Measurements from ENCODE around the gene ASTN2.

The ASTN2 gene

GRCh38 chr9:116741086-116741740 lies 673.6 kb downstream of the ASTN2 start:
- Histone ChIP-seq H3F3A (ENCODE audit: insufficient read depth, low read length) (no peaks in the 10 kb centered on the region), H3K4me1 (ENCODE audit: insufficient read depth, low read length, severe bottlenecking) (no peaks in the 10 kb centered on the region), H3K27ac (ENCODE audit: low read depth, low read length, poor library complexity, severe bottlenecking) (no peak overlapping the region), H3K9me2 (ENCODE audit: low read depth, low read length) (no peaks in the 10 kb centered on the region), H3K27me3 (ENCODE audit: insufficient read depth, low read length) (no peaks in the 10 kb centered on the region), H3K79me2 (ENCODE audit: insufficient read depth, low read length) (no peaks in the 10 kb centered on the region), H2AFZ (ENCODE audit: low read length) (no peak overlapping the region), H3K36me3 (ENCODE audit: insufficient read depth, low read length) (no peaks in the 10 kb centered on the region), H4K20me1 (ENCODE audit: insufficient read depth, low read length) (no peaks in the 10 kb centered on the region), H3K9me3 (ENCODE audit: low read length) (no peaks in the 10 kb centered on the region), H3K4me3 (ENCODE audit: low read depth, low read length, poor library complexity, severe bottlenecking) (no peak overlapping the region), H3K4me2 (ENCODE audit: low read length) (no peak overlapping the region), H3K9ac (ENCODE audit: low read length) (no peak overlapping the region)
- TF ChIP-seq EZH2 (IDR thresholded peaks at IDR 0.05; ENCODE audit: borderline replicate concordance, low read length): no peak
- TF ChIP-seq CTCF (IDR thresholded peaks at IDR 0.05; ENCODE audit: low read length): no peak

GRCh38 chr9:116737152-116737546 lies 677.7 kb downstream of the ASTN2 start:
- TF ChIP-seq CTCF (IDR thresholded peaks at IDR 0.05; ENCODE audit: low read length) (peak; percentile 93), EZH2 (IDR thresholded peaks at IDR 0.05; ENCODE audit: borderline replicate concordance, low read length) (no peak)
- Histone ChIP-seq H4K20me1 (ENCODE audit: insufficient read depth, low read length) (no peaks in the 10 kb centered on the region), H3K4me2 (ENCODE audit: low read length) (no peak overlapping the region), H2AFZ (ENCODE audit: low read length) (no peak overlapping the region), H3K9ac (ENCODE audit: low read length) (no peak overlapping the region), H3K9me3 (ENCODE audit: low read length) (no peaks in the 10 kb centered on the region), H3F3A (ENCODE audit: insufficient read depth, low read length) (no peaks in the 10 kb centered on the region), H3K27ac (ENCODE audit: low read depth, low read length, poor library complexity, severe bottlenecking) (no peak overlapping the region), H3K79me2 (ENCODE audit: insufficient read depth, low read length) (no peaks in the 10 kb centered on the region), H3K9me2 (ENCODE audit: low read depth, low read length) (no peaks in the 10 kb centered on the region), H3K4me3 (ENCODE audit: low read depth, low read length, poor library complexity, severe bottlenecking) (no peak overlapping the region), H3K4me1 (ENCODE audit: insufficient read depth, low read length, severe bottlenecking) (no peaks in the 10 kb centered on the region), H3K36me3 (ENCODE audit: insufficient read depth, low read length) (no peaks in the 10 kb centered on the region), H3K27me3 (ENCODE audit: insufficient read depth, low read length) (no peaks in the 10 kb centered on the region)

- no peaks in the 10 kb centered on the region for H3K4me1 ChIP-seq (ENCODE audit: insufficient read depth, low read length, severe bottlenecking)
- H3K27ac ChIP-seq (ENCODE audit: low read depth, low read length, poor library complexity, severe bottlenecking): no peak overlapping the region
- H3K79me2 ChIP-seq (ENCODE audit: insufficient read depth, low read length): no peaks in the 10 kb centered on the region
- H3K9ac ChIP-seq (ENCODE audit: low read length): no peak overlapping the region
- H3K36me3 ChIP-seq (ENCODE audit: insufficient read depth, low read length): no peaks in the 10 kb centered on the region
- H3K27me3 ChIP-seq (ENCODE audit: insufficient read depth, low read length): no peaks in the 10 kb centered on the region
- no peak overlapping the region for H3K4me2 ChIP-seq (ENCODE audit: low read length)
- H4K20me1 ChIP-seq (ENCODE audit: insufficient read depth, low read length): no peaks in the 10 kb centered on the region
- H3F3A ChIP-seq (ENCODE audit: insufficient read depth, low read length): no peaks in the 10 kb centered on the region
- H3K9me2 ChIP-seq (ENCODE audit: low read depth, low read length): no peaks in the 10 kb centered on the region
- H2AFZ ChIP-seq (ENCODE audit: low read length): no peak overlapping the region
- H3K4me3 ChIP-seq (ENCODE audit: low read depth, low read length, poor library complexity, severe bottlenecking): no peak overlapping the region
- no peaks in the 10 kb centered on the region for H3K9me3 ChIP-seq (ENCODE audit: low read length)
- TF ChIP-seq CTCF (IDR thresholded peaks at IDR 0.05; ENCODE audit: low read length): no peak
Observed at GRCh38 chr9:116736399-116737151, 678.3 kb downstream of the ASTN2 start.

Measured in OCI-LY1 (cell line).